HK-2 (cell line): ENCODE results near the gene TSPO2.

ENCODE experiments used
- DNase-seq: peaks from one replicate; pipeline ENCODE4 v3.0.0-alpha.2; 2018; ENCODE audit not compliant: unreplicated experiment

TSPO2 gene

GRCh38 chr6:41027799-41028560 is 14.3 kb upstream of the TSPO2 start:
- DNase-seq = no peak

GRCh38 chr6:41028561-41029412 is 13.5 kb upstream of the TSPO2 start:
- DNase-seq = no peak

- DNase-seq = no peak
Measured at GRCh38 chr6:41032830-41033229, 9.4 kb upstream of the TSPO2 start.

- no peak for DNase-seq
Measured at GRCh38 chr6:41033776-41034175, 8.5 kb upstream of the TSPO2 start.

- DNase-seq = no peak
Measured at GRCh38 chr6:41036186-41036585, 6.1 kb upstream of the TSPO2 start.

DNA sequence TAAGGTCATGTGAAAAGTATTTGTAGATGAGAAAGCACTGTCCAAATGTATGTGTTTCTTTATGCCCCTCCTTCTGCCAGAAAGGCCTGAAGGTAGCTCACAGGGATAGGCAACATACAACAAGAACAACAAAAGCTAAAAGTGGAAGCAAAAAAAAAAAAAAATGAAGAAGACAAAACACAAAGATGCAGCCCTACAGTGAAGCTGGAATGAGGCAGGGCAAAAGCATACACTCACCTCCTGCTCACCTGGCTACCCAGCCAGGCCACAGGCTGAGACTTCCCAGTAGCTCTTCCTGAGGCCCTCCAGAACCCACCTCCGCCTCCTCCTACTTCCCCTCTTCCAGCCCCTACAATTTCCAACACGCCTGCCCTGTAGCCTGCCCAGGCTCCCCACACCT is 5.7 kb upstream of the TSPO2 start:
- no peak for DNase-seq

GRCh38 chr6:41037107-41037900 is 5.0 kb upstream of the TSPO2 start:
- no peak for DNase-seq

DNA sequence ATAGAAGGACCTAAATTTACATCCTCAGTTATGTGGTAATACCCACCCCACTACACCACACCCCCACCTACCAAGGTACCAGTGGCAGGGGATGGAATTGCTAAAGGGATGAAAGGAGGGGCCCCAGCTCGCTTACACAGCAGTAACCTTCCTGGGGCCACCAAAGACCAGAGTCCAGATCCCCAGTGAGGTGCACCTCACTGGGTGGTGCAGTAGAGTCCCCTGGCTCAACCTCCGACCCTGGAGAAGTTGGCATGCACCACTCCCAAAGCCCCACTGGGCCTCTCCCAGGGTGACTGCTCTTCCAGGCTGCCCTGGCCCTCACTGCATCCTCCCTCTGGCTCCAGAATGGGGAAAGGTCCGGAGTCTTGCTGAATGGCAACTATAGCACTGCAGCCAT is 4.1 kb upstream of the TSPO2 start:
- DNase-seq = no peak

- DNase-seq = peak; percentile 79
Measured at GRCh38 chr6:41039060-41039998, 2.9 kb upstream of the TSPO2 start, which contains the start of gene UNC5CL. Gene UNC5CL (minus strand): TSS chr6:41039221. CDS start chr6:41035074, 4,147 bp downstream.

- peak; percentile 88 for DNase-seq
Measured at GRCh38 chr6:41040101-41040939, 1.9 kb upstream of the TSPO2 start.

DNA sequence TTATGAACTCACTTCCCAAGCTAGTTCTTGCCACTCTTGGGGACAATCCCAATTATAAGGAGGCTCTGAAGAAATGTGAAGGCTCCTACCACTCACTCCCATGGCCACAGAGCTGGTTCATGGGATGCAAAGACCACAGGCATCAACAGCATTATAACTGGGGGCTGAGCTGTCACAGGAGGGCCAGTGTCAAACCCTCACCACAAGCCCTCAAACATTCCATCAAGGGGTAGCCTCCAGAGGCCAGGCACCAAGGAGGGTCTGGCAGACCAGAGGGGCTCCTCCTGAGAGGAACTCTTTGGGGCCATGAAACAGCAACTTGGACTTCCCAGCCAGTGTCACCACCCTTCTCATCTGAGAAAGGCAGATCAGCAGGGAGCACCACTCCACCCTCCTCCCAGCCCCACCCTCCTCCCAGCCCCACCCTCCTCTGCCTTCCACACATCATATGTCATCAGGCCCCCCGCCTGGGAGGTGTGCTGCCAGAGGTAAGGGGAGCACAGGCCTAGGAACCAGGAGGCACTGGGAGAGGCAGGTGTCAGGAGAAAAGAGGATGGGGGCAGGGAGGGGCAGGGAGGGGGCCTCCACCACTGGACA is 1.2 kb upstream of the TSPO2 start:
- DNase-seq = no peak

DNA sequence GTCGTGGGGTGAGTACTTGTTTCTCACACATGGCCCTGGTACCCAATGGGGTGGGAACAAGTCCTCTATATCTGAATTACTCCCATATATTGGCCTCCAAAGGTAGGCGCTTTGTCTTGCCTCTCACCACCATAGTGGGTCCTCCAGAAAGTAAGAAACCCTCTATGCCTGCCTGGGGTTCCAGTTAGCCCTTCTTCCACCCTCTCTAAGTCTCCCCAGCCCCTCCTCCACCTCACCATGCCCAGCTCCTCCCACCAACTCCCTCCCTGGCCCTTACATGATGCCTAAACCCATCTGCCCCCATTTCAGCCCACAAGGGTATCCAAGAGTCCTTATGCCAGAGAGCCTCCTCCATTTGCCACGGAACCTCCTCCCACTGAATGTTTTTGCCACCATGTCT is 884 bp downstream of the TSPO2 start:
- DNase-seq = no peak

- DNase-seq = no peak
Measured at GRCh38 chr6:41045664-41046063, 3.4 kb downstream of the TSPO2 start.

- DNase-seq = no peak
Measured at GRCh38 chr6:41046084-41046483, 3.8 kb downstream of the TSPO2 start.

GRCh38 chr6:41047306-41047705 is 5.0 kb downstream of the TSPO2 start:
- DNase-seq = no peak

DNA sequence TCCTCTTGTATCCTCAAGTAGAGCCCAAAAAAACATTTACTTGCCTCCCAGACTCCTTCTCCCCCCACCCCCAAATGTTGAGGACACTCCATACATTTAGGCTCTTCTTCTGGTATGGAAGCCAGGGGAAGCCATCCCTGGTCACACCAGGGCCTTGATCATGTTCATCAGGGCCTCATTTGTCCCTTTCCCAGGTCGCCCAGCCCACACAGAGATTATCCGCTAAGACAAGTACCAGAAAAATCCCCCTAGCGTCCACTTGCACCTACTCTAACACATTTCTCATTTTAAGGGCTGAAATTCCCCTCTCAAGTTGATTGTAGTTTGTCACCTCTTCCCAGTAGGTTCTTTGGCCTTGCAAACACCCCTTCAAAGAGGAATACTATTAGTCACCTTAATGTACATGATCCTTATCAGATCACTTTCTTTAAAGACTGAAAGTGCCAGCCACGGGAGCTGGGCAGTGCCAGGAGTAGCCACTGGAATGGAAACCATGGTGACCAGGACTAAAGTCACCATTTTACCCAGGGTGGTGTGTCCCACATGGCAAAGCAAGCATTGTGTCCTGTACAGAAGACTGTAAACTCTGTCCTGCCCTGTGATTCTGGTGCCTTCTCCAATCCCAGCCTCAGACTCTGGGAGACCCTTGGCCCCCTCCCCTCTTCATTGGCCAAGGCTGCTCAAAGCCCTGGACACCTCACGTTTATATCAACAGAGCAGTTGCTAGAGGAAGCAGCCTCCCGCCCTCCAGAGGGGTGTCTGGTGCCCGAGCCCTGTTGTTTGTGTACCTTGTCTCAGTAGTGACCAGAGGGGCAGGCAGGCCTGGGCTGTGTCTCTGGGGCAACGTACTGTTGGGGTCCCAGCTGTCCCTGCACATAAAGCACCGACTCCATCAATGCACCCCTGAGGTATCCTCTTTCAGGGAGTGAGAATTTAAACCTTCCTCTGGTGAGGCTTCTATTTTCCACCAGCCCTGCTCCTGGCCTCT is 5.8 kb downstream of the TSPO2 start:
- no peak for DNase-seq

DNA sequence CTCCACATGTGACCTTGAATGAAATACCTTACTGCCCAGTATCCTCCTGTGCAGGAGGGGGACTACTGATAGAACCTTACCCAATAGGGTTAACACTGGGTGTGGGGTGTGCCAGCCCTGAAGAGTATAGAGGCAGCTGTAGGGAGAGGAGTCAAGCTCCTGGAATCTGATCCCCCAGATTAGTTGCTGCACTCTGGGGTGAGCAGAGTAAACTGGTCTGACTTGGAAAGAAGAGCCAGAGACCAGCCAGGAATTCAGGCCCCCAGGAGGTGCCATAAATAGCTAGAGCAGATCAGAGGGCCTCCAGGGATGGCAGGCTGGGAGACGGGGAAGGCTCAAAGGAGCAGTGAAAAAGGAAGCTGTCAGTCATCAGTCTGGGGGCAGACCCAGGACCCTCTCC is 7.3 kb downstream of the TSPO2 start:
- no peak for DNase-seq

DNA sequence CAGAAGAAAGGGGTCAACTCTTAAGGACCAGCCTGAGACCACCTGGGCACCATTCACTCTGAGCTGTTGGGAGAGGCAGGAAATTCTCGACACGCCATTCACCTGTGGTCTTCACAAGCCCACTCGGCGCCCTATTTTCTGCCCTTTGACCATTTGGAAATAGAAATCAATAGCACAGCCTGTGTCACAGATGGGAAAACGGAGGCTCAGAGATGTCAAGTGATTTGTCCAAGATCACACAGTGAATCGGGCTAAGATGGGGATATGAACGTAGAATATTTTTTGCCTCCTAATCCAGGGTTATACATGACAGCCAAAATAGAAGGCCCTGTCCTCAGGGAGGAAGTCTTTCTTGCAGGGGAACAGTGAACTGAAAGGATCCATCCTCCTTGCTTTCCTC is 7.7 kb downstream of the TSPO2 start:
- no peak for DNase-seq

- no peak for DNase-seq
Measured at GRCh38 chr6:41050536-41050935, 8.3 kb downstream of the TSPO2 start.
